Activated T-cell treated with anti-CD3 and anti-CD28 coated beads for 4 hours (primary cell): ENCODE results near the gene TMEM63C.

ENCODE experiments used
- DNase-seq: peaks from one replicate; pipeline ENCODE4 v3.0.0-alpha.2; 2020

TMEM63C gene

GRCh38 chr14:77284466-77284865 lies 102.9 kb downstream of the TMEM63C start:
- no peak for DNase-seq

- no peak for DNase-seq
Observed at GRCh38 chr14:77286576-77286975, 105.0 kb downstream of the TMEM63C start.

DNA sequence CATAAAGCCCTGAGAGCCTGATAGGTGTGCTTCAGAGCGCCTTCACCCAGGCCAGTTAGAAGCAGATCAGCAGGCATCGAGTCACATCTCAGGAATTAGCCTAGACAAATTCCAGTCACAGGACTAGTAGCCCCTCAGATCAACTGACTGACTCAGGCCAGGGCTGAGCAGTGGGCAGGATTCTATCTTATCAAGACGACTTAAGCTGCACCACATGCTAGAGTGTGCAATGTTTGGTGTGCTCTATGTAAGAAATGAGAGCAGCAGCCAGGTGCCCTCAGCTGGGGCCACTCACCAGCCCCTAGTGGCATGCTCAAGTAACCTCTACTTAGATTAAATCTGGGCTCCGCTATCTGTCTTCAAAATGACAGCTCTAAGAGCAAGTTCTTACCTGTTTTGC lies 109.1 kb downstream of the TMEM63C start:
- no peak for DNase-seq

- DNase-seq: no peak
Observed at GRCh38 chr14:77296155-77296554, 114.6 kb downstream of the TMEM63C start.

- DNase-seq: no peak
Observed at GRCh38 chr14:77296906-77297305, 115.3 kb downstream of the TMEM63C start.

DNA sequence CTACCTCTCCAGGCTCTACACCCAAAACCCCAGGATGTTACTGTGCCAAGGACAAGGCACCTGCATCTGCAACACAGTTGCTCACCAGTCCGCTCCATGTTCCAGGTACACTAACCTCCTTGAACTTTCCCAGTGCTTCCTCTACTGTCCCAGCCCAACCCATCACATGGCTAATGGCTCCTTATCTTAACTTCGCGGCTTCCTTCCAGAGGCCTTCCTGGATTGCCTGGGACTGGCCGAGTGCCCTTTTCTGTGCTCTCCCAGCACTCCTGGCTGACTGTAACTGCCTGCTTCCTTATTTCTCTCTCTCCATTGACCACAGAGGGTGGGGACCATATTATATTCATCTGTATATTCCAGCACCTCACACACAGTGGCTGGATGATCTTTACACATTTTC lies 118.2 kb downstream of the TMEM63C start:
- no peak for DNase-seq

DNA sequence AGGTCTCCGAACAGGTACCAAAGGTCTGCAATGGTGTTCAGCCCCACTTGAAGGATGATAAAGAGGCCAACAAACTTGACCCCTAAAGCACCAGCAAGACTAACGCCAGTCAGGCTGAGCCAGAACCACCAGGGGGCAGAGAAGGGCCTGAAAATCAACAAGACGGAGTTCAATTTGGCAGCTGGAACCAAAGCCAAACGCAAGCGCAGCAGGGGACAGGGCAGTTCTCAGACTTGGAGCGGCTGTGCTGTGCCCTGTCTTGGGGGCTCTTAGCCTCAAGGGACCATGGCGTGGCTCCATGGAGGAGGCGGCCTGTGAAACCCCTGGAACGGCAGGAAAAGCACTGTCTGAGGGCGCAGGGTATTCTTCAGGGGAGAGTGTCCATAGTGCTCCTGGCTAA lies 119.5 kb downstream of the TMEM63C start:
- peak; percentile 29 for DNase-seq

DNA sequence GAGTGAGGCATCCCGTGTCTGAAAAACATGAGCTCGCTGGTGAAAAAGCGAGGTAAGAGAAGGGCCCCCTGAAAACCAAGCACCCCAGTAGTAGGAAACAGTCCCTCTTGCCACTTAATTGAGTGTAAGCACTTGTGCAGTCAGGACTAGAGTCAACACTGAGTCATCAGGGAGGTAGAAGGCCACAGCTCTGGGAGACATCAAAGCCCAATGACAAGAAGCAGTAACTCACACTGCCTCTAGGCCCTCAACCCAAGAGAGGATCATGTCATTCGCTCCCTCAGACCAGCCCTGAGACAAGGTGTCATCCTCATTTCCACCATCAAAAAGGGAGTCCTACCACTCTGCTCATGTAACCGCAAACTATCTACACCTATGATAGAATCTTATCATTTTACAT lies 121.3 kb downstream of the TMEM63C start:
- DNase-seq: no peak

GRCh38 chr14:77303417-77304156 lies 122.0 kb downstream of the TMEM63C start:
- DNase-seq: no peak

- no peak for DNase-seq
Observed at GRCh38 chr14:77305696-77306095, 124.1 kb downstream of the TMEM63C start.

DNA sequence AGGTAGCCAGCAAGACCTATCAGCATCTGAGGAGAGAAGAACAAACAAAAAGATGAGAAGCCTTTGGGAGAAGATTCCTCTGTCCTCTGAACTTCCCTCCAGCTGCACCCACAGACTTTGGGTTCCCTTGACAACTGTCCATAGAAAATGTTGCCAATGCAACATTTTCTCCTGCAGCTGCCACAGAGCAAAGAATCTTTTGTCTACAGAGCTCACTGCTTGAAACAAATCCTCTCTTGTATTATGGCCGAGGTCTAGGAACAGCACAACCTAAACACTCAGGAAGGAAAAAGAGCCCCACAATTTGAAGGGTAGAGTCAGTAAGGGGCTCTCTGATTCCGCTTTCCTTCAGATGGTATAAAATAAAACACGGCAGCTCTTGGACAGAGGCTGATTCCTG lies 124.8 kb downstream of the TMEM63C start:
- DNase-seq: no peak

GRCh38 chr14:77306851-77307496 lies 125.4 kb downstream of the TMEM63C start:
- DNase-seq: no peak
